ENCODE data around the gene CHST8. TPM values are rescaled to one million over a fixed set of nuclear protein-coding genes. Genes with fewer than 3 reads are reported as not detected.

CHST8 gene
- total and polyA plus RNA-seq, 2 of the 13 experiments (the other 11 are each of a cell fraction or from before 2014, with no cell fraction given): not detected

DNA sequence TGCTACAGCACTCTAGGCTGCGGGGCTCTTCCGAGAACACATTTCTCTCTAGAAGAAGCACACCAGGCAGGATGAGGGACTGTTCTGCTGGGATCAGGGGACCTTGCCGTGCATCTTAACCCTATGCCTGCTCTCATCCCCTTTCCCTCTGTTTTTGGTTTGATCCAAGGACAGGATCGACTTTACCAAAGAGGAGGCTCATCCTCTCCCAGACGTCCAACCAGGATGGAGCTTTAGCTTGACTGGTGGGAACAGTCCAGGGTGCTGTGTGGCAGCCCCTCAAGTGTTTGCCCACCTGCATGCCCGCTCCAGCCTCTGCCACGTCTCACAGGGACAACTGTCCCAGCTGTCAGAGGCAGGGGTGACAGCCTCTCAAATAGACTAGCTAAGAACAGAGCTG, 132.6 kb downstream of the CHST8 start:
- Histone ChIP-seq H3K4me1 (ENCODE audit: insufficient read depth, low read length) (no peaks in the 10 kb centered on the region), H3K9ac (ENCODE audit: insufficient read depth, low read depth, low read length) (no peak overlapping the region), H3K9me3 (ENCODE audit: low read length) (no peaks in the 10 kb centered on the region), H3K36me3 (replicated peaks in 1 of 2; ENCODE audit: control insufficient read depth in 1 of 2, insufficient read depth in 2 of 2, low read length in 2 of 2) (no peaks in the 10 kb centered on the region), H2AFZ (ENCODE audit: low read length) (no peak overlapping the region), H3K79me2 (ENCODE audit: insufficient read depth, low read length) (no peaks in the 10 kb centered on the region), H4K20me1 (ENCODE audit: insufficient read depth, low read length) (no peaks in the 10 kb centered on the region), H3K27me3 (ENCODE audit: control insufficient read depth in 1 of 2, insufficient read depth in 2 of 2, low read length in 2 of 2) (peaks cover 4 to 29% of the 10 kb centered on the region in 2 experiments; a peak in 4 of 5 replicates), H3K4me3 (replicated peaks in 1 of 3; ENCODE audit: insufficient read depth in 1 of 3, low read depth in 2 of 3, low read length in 3 of 3) (no peak overlapping the region), H3K4me2 (ENCODE audit: low read depth, low read length) (no peak overlapping the region), H3K27ac (ENCODE audit: extremely low read length, insufficient read depth, low read length) (no peak overlapping the region)
- TF ChIP-seq ZNF343 (CRISPR knock-in tag; IDR thresholded peaks at IDR 0.05) (no peak), PRPF4 (IDR thresholded peaks at IDR 0.05; ENCODE audit: low read depth, low read length, poor library complexity, severe bottlenecking) (no peak), ZNF484 (CRISPR knock-in tag; IDR thresholded peaks at IDR 0.05; ENCODE audit: borderline replicate concordance, low read depth) (no peak), ZNF605 (CRISPR knock-in tag; IDR thresholded peaks at IDR 0.05) (no peak), CBX1 (IDR thresholded peaks at IDR 0.05; ENCODE audit: low read depth) (no peak), CCDC6 (CRISPR knock-in tag; IDR thresholded peaks at IDR 0.05) (no peak), GPN1 (CRISPR knock-in tag; IDR thresholded peaks at IDR 0.05; ENCODE audit: borderline replicate concordance) (no peak), TEAD2 (CRISPR knock-in tag; IDR thresholded peaks at IDR 0.05) (no peak), TBX3 (IDR thresholded peaks at IDR 0.05; ENCODE audit: borderline replicate concordance) (no peak), ZNF30 (CRISPR knock-in tag; IDR thresholded peaks at IDR 0.05) (no peak)
- TF ChIP-seq, protein P1, sequence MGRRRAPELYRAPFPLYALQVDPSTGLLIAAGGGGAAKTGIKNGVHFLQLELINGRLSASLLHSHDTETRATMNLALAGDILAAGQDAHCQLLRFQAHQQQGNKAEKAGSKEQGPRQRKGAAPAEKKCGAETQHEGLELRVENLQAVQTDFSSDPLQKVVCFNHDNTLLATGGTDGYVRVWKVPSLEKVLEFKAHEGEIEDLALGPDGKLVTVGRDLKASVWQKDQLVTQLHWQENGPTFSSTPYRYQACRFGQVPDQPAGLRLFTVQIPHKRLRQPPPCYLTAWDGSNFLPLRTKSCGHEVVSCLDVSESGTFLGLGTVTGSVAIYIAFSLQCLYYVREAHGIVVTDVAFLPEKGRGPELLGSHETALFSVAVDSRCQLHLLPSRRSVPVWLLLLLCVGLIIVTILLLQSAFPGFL (CRISPR knock-in tag; IDR thresholded peaks at IDR 0.05): no peak
- TF ChIP-seq, protein P2, sequence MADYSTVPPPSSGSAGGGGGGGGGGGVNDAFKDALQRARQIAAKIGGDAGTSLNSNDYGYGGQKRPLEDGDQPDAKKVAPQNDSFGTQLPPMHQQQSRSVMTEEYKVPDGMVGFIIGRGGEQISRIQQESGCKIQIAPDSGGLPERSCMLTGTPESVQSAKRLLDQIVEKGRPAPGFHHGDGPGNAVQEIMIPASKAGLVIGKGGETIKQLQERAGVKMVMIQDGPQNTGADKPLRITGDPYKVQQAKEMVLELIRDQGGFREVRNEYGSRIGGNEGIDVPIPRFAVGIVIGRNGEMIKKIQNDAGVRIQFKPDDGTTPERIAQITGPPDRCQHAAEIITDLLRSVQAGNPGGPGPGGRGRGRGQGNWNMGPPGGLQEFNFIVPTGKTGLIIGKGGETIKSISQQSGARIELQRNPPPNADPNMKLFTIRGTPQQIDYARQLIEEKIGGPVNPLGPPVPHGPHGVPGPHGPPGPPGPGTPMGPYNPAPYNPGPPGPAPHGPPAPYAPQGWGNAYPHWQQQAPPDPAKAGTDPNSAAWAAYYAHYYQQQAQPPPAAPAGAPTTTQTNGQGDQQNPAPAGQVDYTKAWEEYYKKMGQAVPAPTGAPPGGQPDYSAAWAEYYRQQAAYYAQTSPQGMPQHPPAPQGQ (CRISPR knock-in tag; IDR thresholded peaks at IDR 0.05; ENCODE audit: borderline replicate concordance): no peak
- TF ChIP-seq, protein P3, sequence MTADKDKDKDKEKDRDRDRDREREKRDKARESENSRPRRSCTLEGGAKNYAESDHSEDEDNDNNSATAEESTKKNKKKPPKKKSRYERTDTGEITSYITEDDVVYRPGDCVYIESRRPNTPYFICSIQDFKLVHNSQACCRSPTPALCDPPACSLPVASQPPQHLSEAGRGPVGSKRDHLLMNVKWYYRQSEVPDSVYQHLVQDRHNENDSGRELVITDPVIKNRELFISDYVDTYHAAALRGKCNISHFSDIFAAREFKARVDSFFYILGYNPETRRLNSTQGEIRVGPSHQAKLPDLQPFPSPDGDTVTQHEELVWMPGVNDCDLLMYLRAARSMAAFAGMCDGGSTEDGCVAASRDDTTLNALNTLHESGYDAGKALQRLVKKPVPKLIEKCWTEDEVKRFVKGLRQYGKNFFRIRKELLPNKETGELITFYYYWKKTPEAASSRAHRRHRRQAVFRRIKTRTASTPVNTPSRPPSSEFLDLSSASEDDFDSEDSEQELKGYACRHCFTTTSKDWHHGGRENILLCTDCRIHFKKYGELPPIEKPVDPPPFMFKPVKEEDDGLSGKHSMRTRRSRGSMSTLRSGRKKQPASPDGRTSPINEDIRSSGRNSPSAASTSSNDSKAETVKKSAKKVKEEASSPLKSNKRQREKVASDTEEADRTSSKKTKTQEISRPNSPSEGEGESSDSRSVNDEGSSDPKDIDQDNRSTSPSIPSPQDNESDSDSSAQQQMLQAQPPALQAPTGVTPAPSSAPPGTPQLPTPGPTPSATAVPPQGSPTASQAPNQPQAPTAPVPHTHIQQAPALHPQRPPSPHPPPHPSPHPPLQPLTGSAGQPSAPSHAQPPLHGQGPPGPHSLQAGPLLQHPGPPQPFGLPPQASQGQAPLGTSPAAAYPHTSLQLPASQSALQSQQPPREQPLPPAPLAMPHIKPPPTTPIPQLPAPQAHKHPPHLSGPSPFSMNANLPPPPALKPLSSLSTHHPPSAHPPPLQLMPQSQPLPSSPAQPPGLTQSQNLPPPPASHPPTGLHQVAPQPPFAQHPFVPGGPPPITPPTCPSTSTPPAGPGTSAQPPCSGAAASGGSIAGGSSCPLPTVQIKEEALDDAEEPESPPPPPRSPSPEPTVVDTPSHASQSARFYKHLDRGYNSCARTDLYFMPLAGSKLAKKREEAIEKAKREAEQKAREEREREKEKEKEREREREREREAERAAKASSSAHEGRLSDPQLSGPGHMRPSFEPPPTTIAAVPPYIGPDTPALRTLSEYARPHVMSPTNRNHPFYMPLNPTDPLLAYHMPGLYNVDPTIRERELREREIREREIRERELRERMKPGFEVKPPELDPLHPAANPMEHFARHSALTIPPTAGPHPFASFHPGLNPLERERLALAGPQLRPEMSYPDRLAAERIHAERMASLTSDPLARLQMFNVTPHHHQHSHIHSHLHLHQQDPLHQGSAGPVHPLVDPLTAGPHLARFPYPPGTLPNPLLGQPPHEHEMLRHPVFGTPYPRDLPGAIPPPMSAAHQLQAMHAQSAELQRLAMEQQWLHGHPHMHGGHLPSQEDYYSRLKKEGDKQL (CRISPR knock-in tag; IDR thresholded peaks at IDR 0.05; ENCODE audit: low read depth): no peak
- TF ChIP-seq, protein P4, sequence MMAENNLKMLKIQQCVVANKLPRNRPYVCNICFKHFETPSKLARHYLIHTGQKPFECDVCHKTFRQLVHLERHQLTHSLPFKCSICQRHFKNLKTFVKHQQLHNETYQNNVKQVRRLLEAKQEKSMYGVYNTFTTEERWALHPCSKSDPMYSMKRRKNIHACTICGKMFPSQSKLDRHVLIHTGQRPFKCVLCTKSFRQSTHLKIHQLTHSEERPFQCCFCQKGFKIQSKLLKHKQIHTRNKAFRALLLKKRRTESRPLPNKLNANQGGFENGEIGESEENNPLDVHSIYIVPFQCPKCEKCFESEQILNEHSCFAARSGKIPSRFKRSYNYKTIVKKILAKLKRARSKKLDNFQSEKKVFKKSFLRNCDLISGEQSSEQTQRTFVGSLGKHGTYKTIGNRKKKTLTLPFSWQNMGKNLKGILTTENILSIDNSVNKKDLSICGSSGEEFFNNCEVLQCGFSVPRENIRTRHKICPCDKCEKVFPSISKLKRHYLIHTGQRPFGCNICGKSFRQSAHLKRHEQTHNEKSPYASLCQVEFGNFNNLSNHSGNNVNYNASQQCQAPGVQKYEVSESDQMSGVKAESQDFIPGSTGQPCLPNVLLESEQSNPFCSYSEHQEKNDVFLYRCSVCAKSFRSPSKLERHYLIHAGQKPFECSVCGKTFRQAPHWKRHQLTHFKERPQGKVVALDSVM (CRISPR knock-in tag; IDR thresholded peaks at IDR 0.05): no peak
- no TSS peak for BruUV-seq (replicated peaks)
- in situ Hi-C loops (cut with HindIII; ENCODE audit: extremely low pct_ligation_motif_present, low pct_unique_long_range_greater_than_20kb) (no loop called here), intact Hi-C loops (cut with micrococcal nuclease; ENCODE audit: unreplicated experiment) (no loop called here)
- no peak for FAIRE-seq
- WGBS (ENCODE audit: low lambda C conversion rate): 0% methylated on average over 5 of the region's 7 CpGs
- POLR2A ChIA-PET: no interaction called here
- DNase-seq (ENCODE audit: low spot score): no peak
- CTCF ChIA-PET (ENCODE audit: low intra/inter-chr PET ratio, low total read pairs): no interaction called here
- no peak for ATAC-seq

Data from HepG2 (cell line).